K562 (cell line): ENCODE results near the gene ERICH6. TPM values are rescaled to one million over a fixed set of nuclear protein-coding genes. Genes with fewer than 3 reads are reported as not detected.

Experiments
- FOXK2 ChIP-seq, 2 experiments: fragments of 450-650 bp; IDR thresholded peaks in 1 of 2; conservative IDR thresholded peaks in 1 of 2; 2 replicates each; pipeline ENCODE4 v1.6.1; 2016; ENCODE audit warnings: low read depth in 2 of 2, mild to moderate bottlenecking in 1 of 2
- HCFC1 ChIP-seq: IDR thresholded peaks from 2 replicates; pipeline ENCODE4 v1.6.1; 2012; ENCODE audit warnings: low read depth, low read length, improper control_type of control experiment
- HLTF ChIP-seq: fragments of 450-650 bp; IDR thresholded peaks from 2 replicates; pipeline ENCODE4 v1.6.1; 2016
- HMBOX1 ChIP-seq: sonication (generic); IDR thresholded peaks from 2 replicates; pipeline ENCODE4 v1.6.1; 2016
- NFE2L1 ChIP-seq: fragments of 450-650 bp; IDR thresholded peaks from 2 replicates; pipeline ENCODE4 v1.6.1; 2016; ENCODE audit warnings: missing genetic modification characterization, low read depth, mild to moderate bottlenecking, missing compliant biosample characterization, moderate library complexity, borderline replicate concordance
- NR1H2 ChIP-seq: sonication (generic); formaldehyde crosslinking; IDR thresholded peaks from 2 replicates; pipeline ENCODE4 v1.4.0; 2020; ENCODE audit warnings: mild to moderate bottlenecking, missing genetic modification reagents
- POLR2H ChIP-seq: IDR thresholded peaks from 2 replicates; pipeline ENCODE4 v1.6.1; 2016; ENCODE audit warnings: missing genetic modification characterization, low read depth, mild to moderate bottlenecking, control low read depth, missing compliant biosample characterization, moderate library complexity
- RCOR1 ChIP-seq, 2 experiments: IDR thresholded peaks; 2 replicates each; pipeline ENCODE4 v1.6.1; 2012; ENCODE audit warnings: low read depth in 2 of 2, low read length in 2 of 2, borderline replicate concordance in 1 of 2, improper control_type of control experiment in 1 of 2
- WHSC1 ChIP-seq: IDR thresholded peaks from one replicate; pipeline ENCODE4 v1.6.1; 2012; ENCODE audit warnings: low read length, control low read depth, inconsistent platforms
- ZFP91 ChIP-seq: sonication (generic); formaldehyde crosslinking; IDR thresholded peaks from 2 replicates; pipeline ENCODE4 v1.8.0; 2022; ENCODE audit warnings: mild to moderate bottlenecking, missing genetic modification reagents
- ZNF174 ChIP-seq: fragments of 250-450 bp; sonication (Bioruptor Pico); IDR thresholded peaks from 2 replicates; pipeline ENCODE4 v1.4.0; 2020; ENCODE audit warnings: mild to moderate bottlenecking
- ZNF324 ChIP-seq: fragments of 250-450 bp; sonication (Bioruptor Pico); IDR thresholded peaks from 2 replicates; pipeline ENCODE4 v1.4.0; 2020; ENCODE audit warnings: mild to moderate bottlenecking
- ZNF583 ChIP-seq: fragments of 250-450 bp; sonication (Bioruptor Pico); IDR thresholded peaks from 2 replicates; pipeline ENCODE4 v1.4.0; 2020
- ZNF584 ChIP-seq: fragments of 200-800 bp; sonication (Bioruptor generic); IDR thresholded peaks from 2 replicates; pipeline ENCODE4 v1.6.1; 2016; ENCODE audit warnings: low read depth, mild to moderate bottlenecking, missing genetic modification characterization, missing compliant biosample characterization
- polyA plus RNA-seq, 8 experiments: library from polyadenylated mRNA; depleted of rRNA in 4 of 8; stranded (reverse) in 5 of 8; unstranded in 3 of 8; fragments of >200 nt; fragmentation: Nextera tagmentation in 2 of 8; fragmentation: Illumina TruSeq in 1 of 8; extraction: Ambion mirVana in 2 of 8; extraction: Trizol in 1 of 8; gene quantifications; 2 replicates each; pipeline versions ENCODE4 v1.2.1 to v1.2.3, GENCODE V29; 2011 to 2014; ENCODE audit warnings: inconsistent platforms in 1 of 8, missing spikeins in 1 of 8
- total RNA-seq, 7 experiments: library from RNA; depleted of rRNA in 6 of 7; stranded (reverse); fragments of >200 nt in 6 of 7; fragmentation: Illumina TruSeq in 2 of 7; extraction: Trizol in 2 of 7; gene quantifications; 2 replicates each; pipeline versions ENCODE4 v1.2.1 to v1.2.3, GENCODE V29; 2011 to 2021; ENCODE audit warnings: low replicate concordance in 1 of 7
- TF ChIP-seq, protein P1 (sequence below): fragments of 450-650 bp; IDR thresholded peaks from 2 replicates; pipeline ENCODE4 v1.6.1; 2016; ENCODE audit warnings: antibody characterized with exemption
- TF ChIP-seq, protein P2 (sequence below): sonication (generic); formaldehyde crosslinking; IDR thresholded peaks from 2 replicates; pipeline ENCODE4 v1.8.0; 2023; ENCODE audit warnings: mild to moderate bottlenecking, missing genetic modification reagents
- TF ChIP-seq, protein P3 (sequence below): fragments of 250-450 bp; sonication (Bioruptor Pico); IDR thresholded peaks from 2 replicates; pipeline ENCODE4 v1.5.0; 2021; ENCODE audit warnings: mild to moderate bottlenecking, borderline replicate concordance

ERICH6 gene
- total and polyA plus RNA-seq, 9 of the 15 experiments (the other 6 are each of a cell fraction or from before 2014, with no cell fraction given): not detected

GRCh38 chr3:150733936-150734794 lies 30.4 kb upstream of the ERICH6 start (continued):
- no peak for TF ChIP-seq POLR2H
- peak in 1 of 2 experiments; percentile 70; a peak in 3 of 4 replicates for TF ChIP-seq RCOR1 (IDR thresholded peaks at IDR 0.05; ENCODE audit: borderline replicate concordance in 1 of 2, low read depth in 2 of 2, low read length in 2 of 2)
- TF ChIP-seq ZNF174 (CRISPR knock-in tag): no peak
- TF ChIP-seq, protein P1, sequence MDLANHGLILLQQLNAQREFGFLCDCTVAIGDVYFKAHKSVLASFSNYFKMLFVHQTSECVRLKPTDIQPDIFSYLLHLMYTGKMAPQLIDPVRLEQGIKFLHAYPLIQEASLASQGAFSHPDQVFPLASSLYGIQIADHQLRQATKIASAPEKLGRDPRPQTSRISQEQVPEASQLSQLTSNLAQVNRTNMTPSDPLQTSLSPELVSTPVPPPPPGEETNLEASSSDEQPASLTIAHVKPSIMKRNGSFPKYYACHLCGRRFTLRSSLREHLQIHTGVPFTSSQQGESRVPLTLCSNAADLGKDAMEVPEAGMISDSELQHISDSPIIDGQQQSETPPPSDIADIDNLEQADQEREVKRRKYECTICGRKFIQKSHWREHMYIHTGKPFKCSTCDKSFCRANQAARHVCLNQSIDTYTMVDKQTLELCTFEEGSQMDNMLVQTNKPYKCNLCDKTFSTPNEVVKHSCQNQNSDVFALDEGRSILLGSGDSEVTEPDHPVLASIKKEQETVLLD: no peak
- no peak for TF ChIP-seq NR1H2 (CRISPR knock-in tag)
- no peak for TF ChIP-seq NFE2L1
- no peak for TF ChIP-seq HCFC1
- no peak for TF ChIP-seq ZFP91 (CRISPR knock-in tag)
- TF ChIP-seq, protein P2, sequence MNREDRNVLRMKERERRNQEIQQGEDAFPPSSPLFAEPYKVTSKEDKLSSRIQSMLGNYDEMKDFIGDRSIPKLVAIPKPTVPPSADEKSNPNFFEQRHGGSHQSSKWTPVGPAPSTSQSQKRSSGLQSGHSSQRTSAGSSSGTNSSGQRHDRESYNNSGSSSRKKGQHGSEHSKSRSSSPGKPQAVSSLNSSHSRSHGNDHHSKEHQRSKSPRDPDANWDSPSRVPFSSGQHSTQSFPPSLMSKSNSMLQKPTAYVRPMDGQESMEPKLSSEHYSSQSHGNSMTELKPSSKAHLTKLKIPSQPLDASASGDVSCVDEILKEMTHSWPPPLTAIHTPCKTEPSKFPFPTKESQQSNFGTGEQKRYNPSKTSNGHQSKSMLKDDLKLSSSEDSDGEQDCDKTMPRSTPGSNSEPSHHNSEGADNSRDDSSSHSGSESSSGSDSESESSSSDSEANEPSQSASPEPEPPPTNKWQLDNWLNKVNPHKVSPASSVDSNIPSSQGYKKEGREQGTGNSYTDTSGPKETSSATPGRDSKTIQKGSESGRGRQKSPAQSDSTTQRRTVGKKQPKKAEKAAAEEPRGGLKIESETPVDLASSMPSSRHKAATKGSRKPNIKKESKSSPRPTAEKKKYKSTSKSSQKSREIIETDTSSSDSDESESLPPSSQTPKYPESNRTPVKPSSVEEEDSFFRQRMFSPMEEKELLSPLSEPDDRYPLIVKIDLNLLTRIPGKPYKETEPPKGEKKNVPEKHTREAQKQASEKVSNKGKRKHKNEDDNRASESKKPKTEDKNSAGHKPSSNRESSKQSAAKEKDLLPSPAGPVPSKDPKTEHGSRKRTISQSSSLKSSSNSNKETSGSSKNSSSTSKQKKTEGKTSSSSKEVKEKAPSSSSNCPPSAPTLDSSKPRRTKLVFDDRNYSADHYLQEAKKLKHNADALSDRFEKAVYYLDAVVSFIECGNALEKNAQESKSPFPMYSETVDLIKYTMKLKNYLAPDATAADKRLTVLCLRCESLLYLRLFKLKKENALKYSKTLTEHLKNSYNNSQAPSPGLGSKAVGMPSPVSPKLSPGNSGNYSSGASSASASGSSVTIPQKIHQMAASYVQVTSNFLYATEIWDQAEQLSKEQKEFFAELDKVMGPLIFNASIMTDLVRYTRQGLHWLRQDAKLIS: 0 out of 2 replicates have a peak, but pooled peaks have one; percentile 7
- TF ChIP-seq, protein P3, sequence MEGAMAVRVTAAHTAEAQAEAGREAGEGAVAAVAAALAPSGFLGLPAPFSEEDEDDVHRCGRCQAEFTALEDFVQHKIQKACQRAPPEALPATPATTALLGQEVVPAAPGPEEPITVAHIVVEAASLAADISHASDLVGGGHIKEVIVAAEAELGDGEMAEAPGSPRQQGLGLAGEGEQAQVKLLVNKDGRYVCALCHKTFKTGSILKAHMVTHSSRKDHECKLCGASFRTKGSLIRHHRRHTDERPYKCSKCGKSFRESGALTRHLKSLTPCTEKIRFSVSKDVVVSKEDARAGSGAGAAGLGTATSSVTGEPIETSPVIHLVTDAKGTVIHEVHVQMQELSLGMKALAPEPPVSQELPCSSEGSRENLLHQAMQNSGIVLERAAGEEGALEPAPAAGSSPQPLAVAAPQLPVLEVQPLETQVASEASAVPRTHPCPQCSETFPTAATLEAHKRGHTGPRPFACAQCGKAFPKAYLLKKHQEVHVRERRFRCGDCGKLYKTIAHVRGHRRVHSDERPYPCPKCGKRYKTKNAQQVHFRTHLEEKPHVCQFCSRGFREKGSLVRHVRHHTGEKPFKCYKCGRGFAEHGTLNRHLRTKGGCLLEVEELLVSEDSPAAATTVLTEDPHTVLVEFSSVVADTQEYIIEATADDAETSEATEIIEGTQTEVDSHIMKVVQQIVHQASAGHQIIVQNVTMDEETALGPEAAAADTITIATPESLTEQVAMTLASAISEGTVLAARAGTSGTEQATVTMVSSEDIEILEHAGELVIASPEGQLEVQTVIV (CRISPR knock-in tag): no peak
- TF ChIP-seq FOXK2 (conservative IDR thresholded peaks at IDR 0.05 in 1 of 2, IDR thresholded peaks at IDR 0.05 in 1 of 2; ENCODE audit: low read depth in 2 of 2): no peak
- TF ChIP-seq HLTF: no peak
- TF ChIP-seq ZNF324 (CRISPR knock-in tag): no peak
- no peak for TF ChIP-seq ZNF583 (CRISPR knock-in tag)
- no peak; the same call in 1 of the 2 replicates for TF ChIP-seq HMBOX1
- no peak for TF ChIP-seq WHSC1
- no peak for TF ChIP-seq ZNF584 (CRISPR knock-in tag)
